GM18868 (cell line): ENCODE results near the gene ACTN1.
"Not testable (repeated sequence)": the region's sequence is repeated elsewhere in the genome, so short reads cannot be mapped to it uniquely, and the experiment has no call there.

Experiments used
- ATAC-seq: cut with Tn5 transposase; IDR thresholded peaks from one replicate; pipeline ENCODE4 v1.9.1; 2021; ENCODE audit warnings: mild to moderate bottlenecking, moderate library complexity; ENCODE audit not compliant: unreplicated experiment

The ACTN1 gene

GRCh38 chr14:68979021-68979721 lies at the start of gene ACTN1:
Gene ACTN1 (minus strand): TSS chr14:68979302. CDS start chr14:68979056, 246 bp downstream.
- ATAC-seq, result no peak

- ATAC-seq, result no peak
Measured at GRCh38 chr14:69027242-69027913, 48.3 kb upstream of the ACTN1 start.

- no peak for ATAC-seq
Measured at GRCh38 chr14:69023035-69023434, 43.9 kb upstream of the ACTN1 start.

GRCh38 chr14:69022093-69022492 lies 43.0 kb upstream of the ACTN1 start:
- not testable (repeated sequence) for ATAC-seq

GRCh38 chr14:69017706-69018105 lies 38.6 kb upstream of the ACTN1 start:
- ATAC-seq, result no peak

GRCh38 chr14:69014829-69015259 lies 35.7 kb upstream of the ACTN1 start:
- ATAC-seq, result no peak

- ATAC-seq, result no peak
Measured at GRCh38 chr14:69013943-69014782, 35.1 kb upstream of the ACTN1 start.

- no peak for ATAC-seq
Measured at GRCh38 chr14:69012256-69012953, 33.3 kb upstream of the ACTN1 start.

GRCh38 chr14:69010648-69011047 lies 31.5 kb upstream of the ACTN1 start:
- no peak for ATAC-seq

GRCh38 chr14:69008421-69008884 lies 29.4 kb upstream of the ACTN1 start:
- no peak for ATAC-seq

- no peak for ATAC-seq
Measured at GRCh38 chr14:69006346-69006745, 27.2 kb upstream of the ACTN1 start.

GRCh38 chr14:69005432-69006148 lies 26.5 kb upstream of the ACTN1 start:
- ATAC-seq, result no peak

GRCh38 chr14:69004731-69005431 lies 25.8 kb upstream of the ACTN1 start:
- no peak for ATAC-seq

GRCh38 chr14:69003626-69004025 lies 24.5 kb upstream of the ACTN1 start:
- no peak for ATAC-seq

- ATAC-seq, result no peak
Measured at GRCh38 chr14:69002069-69002468, 23.0 kb upstream of the ACTN1 start.

GRCh38 chr14:69001375-69001774 lies 22.3 kb upstream of the ACTN1 start:
- ATAC-seq, result no peak

GRCh38 chr14:68998062-68998461 lies 19.0 kb upstream of the ACTN1 start:
- no peak for ATAC-seq

GRCh38 chr14:68995731-68996130 lies 16.6 kb upstream of the ACTN1 start:
- ATAC-seq, result no peak

GRCh38 chr14:68994056-68994455 lies 15.0 kb upstream of the ACTN1 start:
- ATAC-seq, result no peak

GRCh38 chr14:68987653-68988036 lies 8.5 kb upstream of the ACTN1 start:
- no peak for ATAC-seq
